G401.6 (cell line): Measurements from ENCODE around the gene AP1AR.

Source experiments
- FAIRE-seq: peaks from 2 replicates; lab custom pipeline; 2012; peaks lifted over from hg19 to GRCh38; lab: Jason Lieb, UNC

AP1AR gene

DNA sequence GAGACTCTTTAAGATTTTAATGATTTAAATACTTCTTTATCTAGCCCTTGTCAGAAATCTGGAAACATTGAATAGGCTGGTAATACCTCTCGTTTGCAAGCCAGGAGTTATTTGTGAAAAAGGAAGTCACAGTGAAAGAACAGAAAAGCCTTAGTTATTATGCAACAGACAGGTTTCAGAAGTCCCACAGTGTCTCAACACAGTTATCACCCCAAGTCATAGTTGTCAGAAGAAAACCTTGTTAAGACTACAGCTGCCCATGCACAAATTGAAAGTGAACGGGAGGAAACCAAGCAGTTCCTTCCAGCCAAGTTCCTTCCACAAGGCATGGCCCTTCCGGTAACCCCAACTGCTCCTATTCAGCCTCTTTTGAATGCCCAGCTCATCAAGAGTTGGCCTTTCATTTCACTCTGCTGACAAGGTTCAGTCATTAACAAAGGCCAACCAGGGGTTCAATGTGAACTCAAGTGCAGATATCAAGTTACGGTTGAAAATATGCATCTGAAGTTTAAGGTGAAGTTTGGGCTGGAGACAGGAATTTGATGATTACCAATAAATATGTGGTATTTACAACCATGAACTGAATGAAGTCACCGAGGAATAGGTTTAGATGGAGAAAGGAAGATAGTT is 81.1 kb downstream of the AP1AR start:
- FAIRE-seq, result no peak

GRCh38 chr4:112315446-112315845 is 83.9 kb downstream of the AP1AR start:
- no peak for FAIRE-seq

DNA sequence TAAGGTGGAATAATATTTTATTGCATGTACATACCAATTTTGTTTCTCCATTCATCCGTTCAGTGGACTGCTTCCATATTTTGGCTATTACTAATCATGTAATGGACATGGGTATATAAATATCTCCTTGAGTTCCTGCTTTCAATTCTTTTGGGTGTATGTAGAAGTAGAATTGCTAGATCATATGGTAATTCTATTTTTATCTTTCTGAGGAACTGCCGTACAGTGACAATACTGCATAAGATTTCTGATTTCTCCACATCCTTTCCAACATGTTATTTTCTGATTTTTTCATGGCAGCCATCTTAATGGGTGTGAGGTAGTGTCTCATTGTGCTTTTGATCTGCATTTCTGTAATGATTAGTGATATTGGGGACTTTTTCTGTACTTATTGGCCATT is 84.8 kb downstream of the AP1AR start:
- FAIRE-seq, result no peak

DNA sequence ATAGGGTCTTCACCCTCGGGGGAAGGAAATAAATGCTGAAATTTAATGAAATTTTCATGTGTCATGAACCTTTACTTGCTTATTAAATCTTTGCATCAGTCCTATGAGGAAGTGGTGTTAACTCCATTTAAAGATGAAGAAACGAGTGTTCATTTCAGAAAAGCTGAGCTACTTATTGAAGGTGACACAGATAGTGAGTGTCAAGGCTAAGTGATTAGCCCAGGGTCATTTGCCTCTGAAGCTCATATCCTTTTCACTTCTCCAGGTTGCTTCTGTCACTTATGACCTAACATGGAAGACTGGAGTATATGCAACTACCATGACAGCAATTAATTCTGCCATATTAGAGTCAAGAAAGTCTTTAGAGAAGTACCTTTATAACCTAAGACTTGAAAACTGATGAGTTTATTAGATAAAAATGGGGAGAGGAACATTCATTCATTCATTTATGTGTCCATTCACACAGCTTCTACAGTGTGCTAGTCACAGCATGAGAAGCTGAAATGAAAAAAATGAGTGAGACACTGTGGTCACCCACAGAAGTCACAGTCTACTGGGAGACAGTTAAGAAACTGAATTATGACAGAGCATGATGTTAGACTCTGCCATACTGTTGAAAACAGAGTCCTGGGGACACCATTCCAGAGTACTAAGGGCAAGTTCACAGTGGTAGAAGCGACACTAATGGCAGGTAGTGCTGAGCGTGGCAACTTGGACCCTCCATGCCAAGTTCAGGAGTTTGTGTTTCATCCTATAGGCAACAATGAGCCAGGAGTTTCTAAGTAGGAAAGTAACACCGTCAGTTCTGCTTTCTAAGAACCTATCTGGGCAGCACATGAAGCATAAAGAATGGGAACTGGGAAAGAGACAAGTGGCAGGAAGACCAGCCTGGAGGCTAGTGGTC is 86.9 kb downstream of the AP1AR start:
- FAIRE-seq, result no peak
